HL-60 (cell line): ENCODE results near the gene SUV39H1.

Source experiments
- CTCF ChIP-seq: IDR thresholded peaks from one replicate; pipeline ENCODE4 v1.5.1; 2011; ENCODE audit warnings: low read length, control low read depth, inconsistent platforms; ENCODE audit not compliant: insufficient read depth
- POLR2AphosphoS5 ChIP-seq: IDR thresholded peaks from 2 replicates; pipeline ENCODE4 v1.6.1; 2012; ENCODE audit warnings: low read depth
- SPI1 ChIP-seq: IDR thresholded peaks from 2 replicates; pipeline ENCODE4 v1.6.1; 2012; ENCODE audit warnings: low read depth, mild to moderate bottlenecking, borderline replicate concordance
- TF ChIP-seq, protein P1 (sequence below): IDR thresholded peaks from 2 replicates; pipeline ENCODE4 v1.6.1; 2012; ENCODE audit warnings: low read depth; ENCODE audit not compliant: insufficient replicate concordance

DNA sequence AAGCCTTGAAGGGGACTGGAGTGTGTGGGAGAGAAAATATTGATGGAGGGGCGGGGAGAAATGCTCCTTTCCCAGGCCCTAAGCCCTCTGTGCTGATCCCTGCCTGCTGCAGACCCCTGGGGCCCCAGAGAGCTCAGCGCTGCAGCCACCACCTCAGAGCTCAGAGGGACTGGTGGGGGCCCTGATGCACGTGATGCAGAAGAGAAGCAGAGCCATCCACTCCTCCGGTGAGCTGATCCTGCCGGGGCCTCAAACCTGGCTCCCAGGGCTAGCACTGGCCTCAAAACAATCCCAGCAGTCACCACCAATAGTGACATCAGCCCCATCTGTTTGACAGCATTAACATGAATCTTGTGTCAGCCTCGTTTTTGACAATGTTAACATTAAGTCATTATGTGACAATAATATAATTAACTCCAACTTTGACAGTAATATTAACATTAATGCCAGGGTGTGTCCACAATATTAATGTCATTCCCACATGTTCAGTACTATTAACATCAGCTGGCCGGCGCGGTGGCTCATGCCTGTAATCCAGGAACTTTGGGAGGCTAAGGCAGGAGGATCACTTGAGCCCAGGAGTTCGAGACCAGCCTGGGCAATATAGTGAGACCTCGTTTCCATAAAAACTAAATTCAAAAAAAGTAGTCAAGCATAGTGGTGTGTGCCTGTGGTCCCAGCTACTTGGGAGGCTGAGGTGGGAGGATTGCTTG is 7.2 kb upstream of the SUV39H1 start:
- TF ChIP-seq POLR2AphosphoS5 (no peak), CTCF (no peak), SPI1 (no peak)
- TF ChIP-seq, protein P1, sequence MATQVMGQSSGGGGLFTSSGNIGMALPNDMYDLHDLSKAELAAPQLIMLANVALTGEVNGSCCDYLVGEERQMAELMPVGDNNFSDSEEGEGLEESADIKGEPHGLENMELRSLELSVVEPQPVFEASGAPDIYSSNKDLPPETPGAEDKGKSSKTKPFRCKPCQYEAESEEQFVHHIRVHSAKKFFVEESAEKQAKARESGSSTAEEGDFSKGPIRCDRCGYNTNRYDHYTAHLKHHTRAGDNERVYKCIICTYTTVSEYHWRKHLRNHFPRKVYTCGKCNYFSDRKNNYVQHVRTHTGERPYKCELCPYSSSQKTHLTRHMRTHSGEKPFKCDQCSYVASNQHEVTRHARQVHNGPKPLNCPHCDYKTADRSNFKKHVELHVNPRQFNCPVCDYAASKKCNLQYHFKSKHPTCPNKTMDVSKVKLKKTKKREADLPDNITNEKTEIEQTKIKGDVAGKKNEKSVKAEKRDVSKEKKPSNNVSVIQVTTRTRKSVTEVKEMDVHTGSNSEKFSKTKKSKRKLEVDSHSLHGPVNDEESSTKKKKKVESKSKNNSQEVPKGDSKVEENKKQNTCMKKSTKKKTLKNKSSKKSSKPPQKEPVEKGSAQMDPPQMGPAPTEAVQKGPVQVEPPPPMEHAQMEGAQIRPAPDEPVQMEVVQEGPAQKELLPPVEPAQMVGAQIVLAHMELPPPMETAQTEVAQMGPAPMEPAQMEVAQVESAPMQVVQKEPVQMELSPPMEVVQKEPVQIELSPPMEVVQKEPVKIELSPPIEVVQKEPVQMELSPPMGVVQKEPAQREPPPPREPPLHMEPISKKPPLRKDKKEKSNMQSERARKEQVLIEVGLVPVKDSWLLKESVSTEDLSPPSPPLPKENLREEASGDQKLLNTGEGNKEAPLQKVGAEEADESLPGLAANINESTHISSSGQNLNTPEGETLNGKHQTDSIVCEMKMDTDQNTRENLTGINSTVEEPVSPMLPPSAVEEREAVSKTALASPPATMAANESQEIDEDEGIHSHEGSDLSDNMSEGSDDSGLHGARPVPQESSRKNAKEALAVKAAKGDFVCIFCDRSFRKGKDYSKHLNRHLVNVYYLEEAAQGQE = no peak
